ENCODE data around the gene ATG9B. TPM values are rescaled to one million over a fixed set of nuclear protein-coding genes. Genes with fewer than 3 reads are reported as not detected.

Gene ATG9B
- total RNA-seq, 3 donors from 2014 or later (not counting 1 experiment from before 2014, with no cell fraction given): 4.4 to 4.6 (median 4.5) TPM

- WGBS (ENCODE audit: insufficient coverage): 11% methylated on average over 16 of the region's 16 CpGs
- no peak overlapping the region for H3K4me3 ChIP-seq (ENCODE audit: low read length)
- peak; percentile 59 to 76 (median 65) for ATAC-seq
- no peak overlapping the region for H3K27ac Mint-ChIP-seq
- peaks cover 0 to 5% of the 10 kb centered on the region in 2 donors for H3K9me3 Mint-ChIP-seq
- peak in 1 of 2 donors; percentile 78 for DNase-seq
- no peaks in the 10 kb centered on the region for H3K36me3 Mint-ChIP-seq
- H3K4me3 Mint-ChIP-seq: no peak overlapping the region
- no peaks in the 10 kb centered on the region for H3K36me3 ChIP-seq (ENCODE audit: control insufficient read depth, insufficient read depth, low read length)
- peaks cover 16 to 19% of the 10 kb centered on the region in 2 donors for H3K4me1 Mint-ChIP-seq
- peaks cover 14% of the 10 kb centered on the region for H3K4me1 ChIP-seq (ENCODE audit: control insufficient read depth, insufficient read depth, low read length)
- intact Hi-C loops (cut with micrococcal nuclease): no loop called here
- peaks cover 16% of the 10 kb centered on the region for H3K27me3 ChIP-seq (ENCODE audit: control insufficient read depth, insufficient read depth, low read length)
- H3K27me3 Mint-ChIP-seq (ENCODE audit: low read depth in 2 of 2): peaks cover 49 to 53% of the 10 kb centered on the region in 2 donors
- H3K9me3 ChIP-seq (ENCODE audit: control insufficient read depth, insufficient read depth, low read length): no peaks in the 10 kb centered on the region
- TF ChIP-seq CTCF (IDR thresholded peaks at IDR 0.05): peak; percentile 60
- no peak overlapping the region for H3K27ac ChIP-seq (ENCODE audit: low read length)
These were observed 38.2 kb downstream of the ATG9B start for GRCh38 chr7:150986099-150986512.

GRCh38 chr7:150983893-150984368 is 40.4 kb downstream of the ATG9B start:
- H3K4me1 Mint-ChIP-seq: peaks cover 17% of the 10 kb centered on the region in 2 donors
- H3K4me3 ChIP-seq (ENCODE audit: low read length): no peak overlapping the region
- no peak overlapping the region for H3K4me3 Mint-ChIP-seq
- 4% methylated on average over 2 of the region's 2 CpGs for WGBS (ENCODE audit: insufficient coverage)
- no peak for TF ChIP-seq CTCF (IDR thresholded peaks at IDR 0.05)
- no peak overlapping the region for H3K27ac Mint-ChIP-seq
- DNase-seq: peak in 1 of 2 donors; percentile 80
- H3K36me3 ChIP-seq (ENCODE audit: control insufficient read depth, insufficient read depth, low read length): no peaks in the 10 kb centered on the region
- no peaks in the 10 kb centered on the region for H3K36me3 Mint-ChIP-seq
- H3K4me1 ChIP-seq (ENCODE audit: control insufficient read depth, insufficient read depth, low read length): peaks cover 17% of the 10 kb centered on the region
- peaks cover 47% of the 10 kb centered on the region in 2 donors for H3K27me3 Mint-ChIP-seq (ENCODE audit: low read depth in 2 of 2)
- no peak for ATAC-seq
- H3K27me3 ChIP-seq (ENCODE audit: control insufficient read depth, insufficient read depth, low read length): peaks cover 19% of the 10 kb centered on the region
- no peaks in the 10 kb centered on the region for H3K9me3 Mint-ChIP-seq
- H3K27ac ChIP-seq (ENCODE audit: low read length): no peak overlapping the region
- intact Hi-C loops (cut with micrococcal nuclease): no loop called here
- H3K9me3 ChIP-seq (ENCODE audit: control insufficient read depth, insufficient read depth, low read length): no peaks in the 10 kb centered on the region

GRCh38 chr7:150982351-150982750 is 41.9 kb downstream of the ATG9B start:
- 62% methylated on average over 2 of the region's 3 CpGs for WGBS (ENCODE audit: insufficient coverage)
- ATAC-seq: no peak
- Histone ChIP-seq H3K27ac (ENCODE audit: low read length) (no peak overlapping the region), H3K9me3 (ENCODE audit: control insufficient read depth, insufficient read depth, low read length) (no peaks in the 10 kb centered on the region), H3K36me3 (ENCODE audit: control insufficient read depth, insufficient read depth, low read length) (no peaks in the 10 kb centered on the region), H3K27me3 (ENCODE audit: control insufficient read depth, insufficient read depth, low read length) (peaks cover 23% of the 10 kb centered on the region), H3K4me1 (ENCODE audit: control insufficient read depth, insufficient read depth, low read length) (peaks cover 18% of the 10 kb centered on the region), H3K4me3 (ENCODE audit: low read length) (no peak overlapping the region)
- TF ChIP-seq CTCF (IDR thresholded peaks at IDR 0.05): no peak
- DNase-seq: no peak
- intact Hi-C loops (cut with micrococcal nuclease): no loop called here
- H3K9me3 Mint-ChIP-seq: no peaks in the 10 kb centered on the region
- peaks cover 17% of the 10 kb centered on the region in 2 donors for H3K4me1 Mint-ChIP-seq
- H3K27ac Mint-ChIP-seq: no peak overlapping the region
- H3K36me3 Mint-ChIP-seq: no peaks in the 10 kb centered on the region
- H3K27me3 Mint-ChIP-seq (ENCODE audit: low read depth in 2 of 2): peaks cover 47 to 48% of the 10 kb centered on the region in 2 donors
- no peak overlapping the region for H3K4me3 Mint-ChIP-seq

GRCh38 chr7:150981644-150982043 is 42.6 kb downstream of the ATG9B start:
- WGBS (ENCODE audit: insufficient coverage): 82% methylated on average over 5 of the region's 6 CpGs
- Histone ChIP-seq H3K4me1 (ENCODE audit: control insufficient read depth, insufficient read depth, low read length) (peaks cover 23% of the 10 kb centered on the region), H3K27ac (ENCODE audit: low read length) (no peak overlapping the region), H3K9me3 (ENCODE audit: control insufficient read depth, insufficient read depth, low read length) (no peaks in the 10 kb centered on the region), H3K4me3 (ENCODE audit: low read length) (no peak overlapping the region), H3K27me3 (ENCODE audit: control insufficient read depth, insufficient read depth, low read length) (peaks cover 26% of the 10 kb centered on the region), H3K36me3 (ENCODE audit: control insufficient read depth, insufficient read depth, low read length) (no peaks in the 10 kb centered on the region)
- no peak for TF ChIP-seq CTCF (IDR thresholded peaks at IDR 0.05)
- Mint-ChIP-seq H3K27ac (no peak overlapping the region), H3K4me1 (peaks cover 23 to 25% of the 10 kb centered on the region in 2 donors), H3K9me3 (no peaks in the 10 kb centered on the region), H3K4me3 (no peak overlapping the region), H3K27me3 (ENCODE audit: low read depth in 2 of 2) (peaks cover 54 to 55% of the 10 kb centered on the region in 2 donors), H3K36me3 (no peaks in the 10 kb centered on the region)
- ATAC-seq: no peak
- intact Hi-C loops (cut with micrococcal nuclease): no loop called here
- DNase-seq: no peak
